ENCODE data around the gene C16orf82. TPM values are rescaled to one million over a fixed set of nuclear protein-coding genes. Genes with fewer than 3 reads are reported as not detected.
"Not testable (repeated sequence)": the region's sequence is repeated elsewhere in the genome, so short reads cannot be mapped to it uniquely, and the experiment has no call there.

The C16orf82 gene
- total RNA-seq, 1 donor from 2014 or later = not detected

DNA sequence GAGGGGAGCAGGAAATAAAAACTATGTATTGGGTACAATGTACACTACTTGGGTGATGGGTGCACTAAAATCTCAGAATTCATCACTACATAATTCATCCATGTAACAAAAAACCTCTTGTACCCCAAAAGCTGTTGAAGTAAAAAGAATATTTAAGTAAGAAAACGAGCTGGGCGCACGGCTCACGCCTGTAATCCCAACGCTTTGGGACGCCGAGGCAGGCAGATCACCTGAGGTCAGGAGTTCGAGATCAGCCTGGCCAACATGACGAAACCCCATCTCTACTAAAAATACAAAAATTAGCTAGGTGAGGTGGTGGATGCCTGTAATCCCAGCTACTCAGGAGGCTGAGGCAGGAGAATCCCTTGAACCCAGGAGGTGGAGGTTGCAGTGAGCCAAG, 19.3 kb downstream of the C16orf82 start:
- DNase-seq (ENCODE audit: low read depth, low spot score) = not testable (repeated sequence)

DNA sequence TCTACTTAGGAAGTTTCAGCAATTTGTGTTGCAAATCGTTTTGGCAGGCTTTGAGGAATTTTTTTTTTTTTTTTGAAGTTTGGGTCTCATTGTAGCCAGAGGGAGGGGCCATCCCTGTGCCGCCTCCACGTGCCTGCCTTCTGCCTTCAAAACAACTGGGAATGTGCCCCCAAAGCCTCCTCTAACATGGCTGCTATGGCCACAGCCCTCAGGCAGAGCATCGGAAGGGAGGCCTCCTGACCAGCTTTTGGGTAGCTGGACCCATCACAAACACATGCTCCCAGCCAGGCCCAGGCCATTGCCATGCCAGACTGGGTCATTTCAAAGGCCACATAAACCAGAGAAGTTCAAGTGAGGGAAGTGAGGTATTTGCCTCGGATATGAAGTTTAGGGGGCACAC, 21.5 kb downstream of the C16orf82 start:
- DNase-seq (ENCODE audit: low read depth, low spot score) = no peak

DNA sequence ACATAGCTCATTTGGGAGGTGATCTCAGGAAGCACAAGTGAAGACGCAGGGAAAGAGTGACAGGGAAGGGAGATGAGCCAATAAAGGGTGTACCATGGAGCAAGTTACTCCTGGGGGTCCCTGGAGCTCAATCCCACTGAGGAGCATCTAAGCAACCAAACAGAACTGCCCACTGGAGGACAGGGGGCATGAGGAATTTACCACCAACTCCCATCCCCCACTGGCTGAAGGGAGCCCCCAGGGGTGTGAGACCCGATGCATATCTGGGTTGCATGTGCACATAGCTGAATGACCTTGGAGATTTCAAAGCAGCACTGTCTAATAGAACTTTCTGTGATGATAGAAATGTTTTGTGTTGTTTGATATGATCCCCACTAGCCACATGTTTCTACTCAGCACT, 29.6 kb downstream of the C16orf82 start:
- DNase-seq (ENCODE audit: low read depth, low spot score) = no peak

DNA sequence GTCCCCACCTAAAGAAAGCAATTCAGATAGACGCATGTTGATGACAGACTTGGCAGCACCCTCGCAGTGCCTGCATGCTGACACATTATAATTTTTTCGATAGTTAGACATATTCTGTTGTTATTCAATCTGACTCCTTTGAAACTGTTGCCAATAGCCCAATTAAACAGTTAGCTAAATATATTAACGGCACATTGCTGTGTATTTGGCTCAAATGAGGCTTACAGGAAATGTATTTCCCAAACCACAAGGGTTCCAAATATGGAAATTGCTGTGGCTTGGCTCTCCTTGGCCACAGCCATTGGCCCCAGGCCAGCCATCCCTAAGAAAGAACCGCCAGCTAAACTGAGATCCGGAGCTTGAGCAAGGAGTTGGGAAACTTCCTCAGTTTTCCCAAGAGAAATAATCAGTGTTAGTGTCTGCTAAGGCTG, 31.1 kb downstream of the C16orf82 start:
- no peak for DNase-seq (ENCODE audit: low read depth, low spot score)

DNA sequence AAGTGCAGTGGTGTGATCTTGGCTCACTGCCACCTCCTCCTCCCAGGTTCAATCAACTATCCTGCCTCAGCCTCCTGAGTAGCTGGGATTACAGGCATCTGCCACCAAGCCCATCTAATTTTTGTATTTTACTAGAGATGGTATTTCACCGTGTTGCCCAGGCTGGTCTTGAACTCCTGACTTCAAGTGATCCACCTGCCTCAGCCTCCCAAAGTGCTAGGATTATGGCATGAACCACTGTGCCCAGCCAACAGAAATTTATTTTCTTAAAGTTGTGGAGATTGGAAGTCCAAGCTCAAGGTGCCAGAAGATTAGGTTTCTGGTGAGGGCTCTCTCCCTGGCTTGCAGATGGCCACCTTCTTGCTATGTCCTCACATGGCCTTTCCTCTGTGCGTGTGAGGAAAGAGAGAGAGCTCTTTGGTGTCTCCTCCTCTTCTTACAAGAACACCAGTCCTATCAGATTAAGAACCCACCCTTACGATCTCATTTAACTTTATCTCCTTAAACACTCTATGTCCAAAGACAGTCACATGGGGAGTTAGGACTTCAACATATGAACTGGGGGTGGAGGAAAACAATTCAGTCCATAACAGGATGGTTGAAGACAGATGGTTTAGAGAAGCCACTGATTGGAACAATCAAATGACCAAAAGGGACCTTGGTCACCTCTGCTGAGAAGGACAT, 31.8 kb downstream of the C16orf82 start:
- DNase-seq (ENCODE audit: low read depth, low spot score) = no peak

DNA sequence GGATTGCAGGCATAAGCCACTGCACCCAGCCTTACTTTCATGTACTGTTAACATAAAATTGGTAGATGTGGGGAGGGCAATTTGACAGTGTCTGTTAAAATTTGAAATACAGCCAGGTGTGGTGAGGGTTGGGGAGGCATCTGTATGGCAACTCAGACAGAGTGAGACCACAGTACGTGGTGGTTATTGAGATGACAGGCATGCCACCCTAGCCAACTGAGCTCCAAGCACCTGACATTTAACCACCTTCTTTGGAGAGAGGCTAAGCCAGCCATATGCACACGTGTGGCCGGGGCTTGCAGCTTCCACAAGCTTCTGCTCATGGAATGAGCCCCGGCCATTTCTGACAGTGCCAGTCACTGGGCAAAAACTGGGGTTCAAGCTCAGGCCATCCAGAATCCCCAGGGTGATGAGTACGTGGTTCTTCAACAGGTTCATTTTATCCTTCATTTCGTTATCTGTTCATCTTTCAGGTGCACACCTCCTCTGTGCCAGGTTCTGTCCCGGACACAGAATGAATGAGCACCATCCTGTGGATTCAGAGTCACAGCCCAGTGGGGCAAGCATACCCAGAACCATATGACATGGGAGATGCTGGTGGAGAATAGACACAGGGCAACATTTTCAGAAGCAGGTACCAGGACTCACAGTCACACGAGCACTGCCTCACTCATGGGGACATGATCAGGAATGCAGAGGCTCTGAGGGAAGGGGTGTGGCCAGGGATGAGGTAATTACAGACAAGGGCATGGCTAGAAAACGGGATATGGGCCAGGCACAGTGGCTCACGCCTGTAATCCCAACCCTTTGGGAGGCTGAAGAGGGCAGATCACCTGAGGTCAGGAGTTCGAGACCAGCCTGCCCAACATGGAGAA, 36.2 kb downstream of the C16orf82 start:
- no peak for DNase-seq (ENCODE audit: low read depth, low spot score)

DNA sequence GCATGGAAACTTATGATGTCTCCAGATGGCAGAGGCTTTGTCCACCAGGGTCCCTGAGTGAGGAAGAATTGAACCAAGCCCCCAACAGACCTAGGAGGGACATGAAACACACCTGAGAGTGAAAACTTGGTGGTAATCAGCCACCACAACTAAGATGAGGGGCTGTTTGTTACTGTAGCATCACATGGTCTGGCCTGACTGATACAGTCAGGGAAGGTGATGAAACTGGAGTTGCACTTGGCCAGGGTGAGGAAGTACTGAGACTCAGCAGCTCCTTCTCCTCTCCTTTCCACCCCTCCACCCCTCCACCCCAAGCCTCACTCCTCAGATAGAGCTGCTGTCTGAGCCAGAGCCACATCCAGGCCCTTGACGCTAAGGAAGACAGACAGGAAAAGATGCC, 37.2 kb downstream of the C16orf82 start:
- DNase-seq (ENCODE audit: low read depth, low spot score) = no peak

DNA sequence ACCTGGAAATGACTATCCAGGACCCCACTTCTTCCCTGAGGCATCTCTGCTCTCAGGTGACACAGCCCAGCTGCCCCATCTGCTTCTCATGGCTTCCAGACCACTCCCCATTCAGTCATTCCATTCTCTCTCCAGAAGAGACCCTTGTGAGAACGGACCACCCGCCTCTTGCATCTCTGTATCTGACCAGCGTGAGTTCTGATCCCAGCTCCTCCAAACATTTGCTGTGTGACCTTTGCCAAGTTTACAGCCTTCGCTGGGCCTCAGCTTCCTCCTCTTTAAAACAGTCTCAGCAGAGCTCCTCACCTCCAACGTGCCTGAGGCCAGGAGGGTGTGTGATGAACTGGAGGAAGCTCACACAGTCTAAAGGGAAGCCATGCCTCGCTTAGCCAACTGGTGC, 39.6 kb downstream of the C16orf82 start:
- no peak for DNase-seq (ENCODE audit: low read depth, low spot score)

DNA sequence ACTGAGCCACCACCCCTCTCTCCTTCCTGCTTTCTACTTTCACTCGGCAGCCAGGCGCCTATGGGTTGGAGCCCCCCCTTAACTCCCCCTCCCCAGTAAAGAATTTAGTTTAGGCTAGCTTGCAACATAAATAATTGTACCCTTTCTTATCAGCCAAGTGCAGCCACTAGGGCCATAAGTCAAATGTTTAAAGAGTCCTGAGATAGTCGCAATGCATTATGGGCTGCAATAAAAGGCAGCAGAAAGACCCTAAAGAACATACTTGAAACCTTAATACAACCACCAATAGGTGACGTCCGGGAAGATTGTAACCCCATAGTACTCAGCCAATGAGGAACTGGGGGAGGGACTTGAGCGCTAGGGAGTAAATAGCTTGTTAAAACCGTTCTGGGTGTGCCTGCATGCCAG, 40.5 kb downstream of the C16orf82 start:
- DNase-seq (ENCODE audit: low read depth, low spot score) = no peak

DNA sequence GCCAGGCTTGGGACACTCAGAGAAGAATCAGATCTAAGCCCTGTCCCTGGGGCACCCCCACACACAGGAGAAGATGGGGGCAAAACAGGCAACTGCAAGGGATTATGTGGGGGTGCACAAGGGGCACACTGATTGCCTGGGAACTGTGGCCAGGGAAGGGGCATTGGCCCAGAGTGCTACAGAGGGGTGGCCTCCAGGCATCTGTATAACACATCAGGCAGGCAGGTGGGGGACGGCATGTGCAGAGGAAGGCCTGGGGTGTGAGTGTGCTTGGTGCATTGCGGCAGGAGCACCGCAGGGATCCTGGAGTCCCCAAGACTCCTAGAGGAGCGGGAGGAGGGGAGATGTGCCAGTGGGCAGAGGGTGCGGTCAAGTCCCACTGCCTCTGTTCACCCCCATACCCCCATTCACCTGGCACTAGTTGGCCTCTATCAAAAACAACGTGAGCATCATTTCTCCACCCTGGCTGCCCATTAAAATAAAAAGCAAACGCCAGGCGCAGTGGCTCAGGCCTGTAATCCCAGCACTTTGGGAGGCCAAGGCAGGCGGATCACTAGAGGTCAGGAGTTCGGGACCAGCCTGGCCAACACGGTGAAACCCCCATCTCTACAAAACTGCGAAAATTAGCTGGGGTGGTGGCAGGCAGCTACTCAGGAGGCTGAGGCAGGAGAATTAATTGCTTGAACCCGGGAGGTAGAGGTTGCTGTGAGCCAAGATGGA, 41.5 kb downstream of the C16orf82 start:
- no peak for DNase-seq (ENCODE audit: low read depth, low spot score)

DNA sequence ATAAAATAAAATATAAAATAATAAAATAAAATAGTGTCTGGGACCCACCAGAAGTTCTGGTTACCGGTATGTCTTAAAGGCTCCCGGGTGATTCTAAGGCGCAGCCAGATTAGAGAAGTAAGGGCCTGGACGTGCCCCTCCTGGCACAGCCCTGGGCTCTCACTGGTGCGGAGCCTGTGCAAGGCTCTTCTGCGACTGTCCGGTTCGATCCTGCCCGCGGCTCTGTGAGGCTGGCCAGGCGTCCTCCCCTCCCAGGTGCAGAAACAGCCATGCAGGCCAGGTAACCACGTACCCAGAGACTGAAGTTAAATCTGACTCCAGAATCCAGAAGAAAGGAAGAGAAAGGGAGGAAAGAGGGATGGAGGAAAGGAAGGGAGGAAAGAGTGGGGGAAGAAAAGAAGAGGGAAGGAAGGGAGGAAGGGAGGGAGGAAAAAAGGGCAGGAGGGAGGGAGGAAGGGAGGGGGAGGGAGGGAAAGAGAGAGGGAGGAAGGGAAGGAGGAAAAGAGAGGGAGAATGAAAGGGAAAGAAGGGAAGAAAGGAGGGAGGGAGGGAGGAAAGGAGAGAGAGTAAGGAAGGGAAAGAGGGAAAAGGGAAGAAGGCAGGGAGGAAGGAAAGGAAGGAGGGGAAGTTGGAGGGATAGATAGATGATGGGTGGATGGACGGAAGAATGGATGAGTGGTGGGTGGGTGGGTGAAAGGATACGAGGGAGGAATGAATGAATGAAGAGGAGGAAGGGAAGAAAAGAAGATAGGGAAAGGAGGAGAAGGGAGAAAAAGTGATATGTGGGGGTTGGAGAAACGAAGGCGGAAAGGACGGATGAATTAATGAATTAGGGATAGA, 42.3 kb downstream of the C16orf82 start:
- no peak for DNase-seq (ENCODE audit: low read depth, low spot score)

DNA sequence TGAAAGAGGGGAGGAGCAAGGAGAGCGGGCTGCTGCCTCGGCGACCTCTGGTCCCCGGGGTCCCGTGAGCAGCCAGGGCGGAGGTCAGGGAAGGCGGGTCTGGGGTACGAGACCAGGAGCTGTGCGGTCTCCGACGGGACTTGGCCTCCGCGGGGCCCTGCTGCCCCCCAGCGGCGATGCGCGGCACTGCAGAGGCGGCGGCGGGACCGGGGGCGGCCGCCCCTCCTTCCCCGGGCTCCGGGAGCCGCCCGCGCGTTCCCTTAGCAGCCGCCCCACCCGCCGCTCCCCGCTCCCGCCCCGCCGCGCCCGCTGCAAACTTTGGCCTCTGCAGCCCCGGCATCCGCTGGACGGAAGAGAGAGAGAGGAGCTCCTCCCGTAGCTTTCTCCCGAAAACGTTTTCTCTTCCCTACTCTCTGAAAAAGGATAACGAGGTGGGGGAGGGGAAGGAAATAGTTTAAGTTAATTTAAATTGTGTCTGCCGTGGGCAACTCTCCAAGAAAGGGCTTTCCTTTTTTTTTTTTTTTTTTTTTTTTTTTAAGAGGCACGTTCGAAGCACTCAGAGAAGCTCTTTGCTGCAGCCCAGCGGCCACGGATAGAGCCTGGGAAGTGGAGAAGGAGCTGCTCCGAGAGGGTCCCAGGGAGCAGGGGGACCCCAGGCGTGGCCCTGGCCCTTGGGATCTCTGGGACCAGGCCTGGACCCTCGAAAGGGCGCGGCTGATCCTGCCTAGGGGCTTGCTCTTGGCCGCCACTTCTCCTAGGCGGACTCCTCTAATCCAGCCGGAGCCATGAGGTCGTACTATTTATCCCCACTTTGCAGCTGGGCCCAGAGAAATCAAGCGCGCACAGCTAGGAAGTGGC, 43.2 kb downstream of the C16orf82 start:
- no peak for DNase-seq (ENCODE audit: low read depth, low spot score)

DNA sequence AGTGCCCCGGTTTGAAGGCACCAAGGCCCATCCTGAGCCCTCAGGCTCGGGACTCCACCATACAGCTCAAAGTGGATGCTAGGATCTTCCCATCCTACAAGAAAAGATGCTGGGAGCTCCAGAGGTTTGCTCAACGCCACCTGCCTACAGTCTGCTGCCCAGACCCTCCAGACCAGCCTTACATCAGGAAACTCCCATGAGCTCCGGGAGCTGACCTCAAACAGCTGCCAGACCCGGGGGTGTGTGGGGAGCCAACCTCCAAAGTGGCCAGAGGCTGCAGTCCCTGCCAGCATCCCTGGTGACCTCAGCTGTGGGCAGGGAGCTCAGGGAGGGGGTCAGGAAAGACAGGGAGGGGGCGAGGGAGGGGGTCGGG, 43.8 kb downstream of the C16orf82 start:
- DNase-seq (ENCODE audit: low read depth, low spot score) = no peak

DNA sequence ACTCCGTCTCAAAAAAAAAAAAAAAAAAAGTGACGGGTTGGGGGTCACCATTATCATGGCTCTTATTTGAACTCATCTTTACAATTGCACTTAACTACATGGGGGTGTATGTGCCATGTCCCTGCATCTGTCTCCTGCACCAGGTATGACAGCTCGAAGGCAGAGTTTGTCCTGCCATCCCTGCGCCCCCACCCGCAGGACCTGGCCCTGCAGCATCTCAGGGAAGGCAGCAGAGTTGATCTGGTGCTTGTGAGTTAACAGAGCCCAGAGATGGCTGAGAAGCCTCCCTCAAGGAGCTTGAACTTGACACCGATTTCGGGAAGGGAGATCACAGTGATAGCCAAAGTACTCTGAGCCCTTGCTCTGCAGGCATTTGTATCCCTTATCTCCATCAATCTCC, 44.8 kb downstream of the C16orf82 start:
- no peak for DNase-seq (ENCODE audit: low read depth, low spot score)

DNA sequence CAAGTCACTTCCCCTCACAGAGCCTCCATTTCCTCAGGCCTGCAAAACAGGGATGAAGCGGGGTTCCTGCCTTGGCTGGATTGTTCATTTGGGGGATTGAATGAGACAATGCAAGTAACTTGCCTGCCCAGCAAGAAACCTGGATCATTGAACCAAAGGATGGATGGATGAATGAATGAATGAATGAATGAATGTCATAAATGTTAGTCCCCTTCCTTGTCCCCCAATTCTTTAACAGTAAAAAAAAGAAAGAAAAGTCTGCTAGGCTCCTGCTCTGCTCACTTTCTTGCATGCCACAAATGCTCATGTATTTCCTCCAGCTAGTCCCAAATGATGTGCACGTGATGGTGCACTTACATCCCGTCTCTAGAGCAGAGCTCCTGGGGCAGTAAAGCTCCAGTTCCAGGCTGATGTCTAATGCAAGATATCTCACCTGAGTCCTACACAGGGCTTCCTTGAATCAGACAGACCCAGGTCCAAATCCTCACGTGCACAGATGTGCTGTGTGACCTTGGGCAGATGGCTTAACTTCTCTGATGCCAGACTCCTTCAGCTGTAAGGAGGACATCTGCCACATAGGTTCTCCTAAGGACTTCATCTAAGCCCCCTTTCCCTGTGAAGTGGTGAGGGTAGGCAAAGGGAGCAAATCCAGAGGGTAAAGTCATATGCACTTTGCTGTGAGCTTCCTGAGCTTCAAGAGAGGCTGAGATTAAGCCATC, 45.5 kb downstream of the C16orf82 start:
- DNase-seq (ENCODE audit: low read depth, low spot score) = no peak

DNA sequence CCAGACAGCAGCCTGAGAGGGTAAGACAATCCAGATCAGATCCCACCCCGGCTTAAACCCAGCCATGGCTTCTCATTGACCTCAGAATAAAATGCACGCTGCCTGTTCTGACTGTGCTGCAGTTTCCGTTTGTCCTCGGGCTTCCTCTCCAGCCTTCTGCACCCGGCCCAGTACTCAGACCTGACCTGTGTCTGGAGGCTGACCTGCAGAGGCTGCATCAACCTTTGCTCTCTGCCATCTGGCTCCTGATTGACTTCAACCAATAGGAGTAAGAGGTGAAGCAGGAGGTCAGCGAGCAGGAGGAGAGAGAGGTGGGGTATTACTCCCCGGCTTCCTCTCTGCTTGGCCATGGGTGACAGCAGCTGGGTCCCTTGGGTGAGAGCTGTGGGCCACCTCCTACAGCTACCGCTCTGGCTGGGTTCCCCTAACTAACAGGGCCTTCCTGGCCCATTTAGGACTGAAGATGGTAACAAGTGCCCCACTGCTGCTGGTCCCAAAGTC, 46.7 kb downstream of the C16orf82 start:
- no peak for DNase-seq (ENCODE audit: low read depth, low spot score)

DNA sequence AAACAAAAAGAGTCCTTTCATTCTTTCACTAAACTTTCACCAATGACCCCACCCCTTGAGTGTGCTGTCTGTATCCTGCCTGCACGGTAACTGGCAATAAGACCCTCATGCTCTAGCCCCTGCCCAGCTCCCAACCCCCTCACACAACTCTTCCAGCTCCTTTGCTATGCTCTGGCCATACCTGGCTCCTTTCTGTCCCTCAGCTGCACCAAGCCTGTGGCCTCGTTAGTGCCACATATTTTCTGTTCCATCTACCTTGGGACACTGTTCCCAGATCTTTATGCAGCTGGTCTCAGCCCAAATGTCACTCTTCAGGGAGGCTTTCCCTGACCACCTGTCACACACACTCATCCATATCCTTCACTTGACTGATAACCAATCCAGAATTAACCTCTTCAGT, 47.3 kb downstream of the C16orf82 start:
- DNase-seq (ENCODE audit: low read depth, low spot score) = no peak

DNA sequence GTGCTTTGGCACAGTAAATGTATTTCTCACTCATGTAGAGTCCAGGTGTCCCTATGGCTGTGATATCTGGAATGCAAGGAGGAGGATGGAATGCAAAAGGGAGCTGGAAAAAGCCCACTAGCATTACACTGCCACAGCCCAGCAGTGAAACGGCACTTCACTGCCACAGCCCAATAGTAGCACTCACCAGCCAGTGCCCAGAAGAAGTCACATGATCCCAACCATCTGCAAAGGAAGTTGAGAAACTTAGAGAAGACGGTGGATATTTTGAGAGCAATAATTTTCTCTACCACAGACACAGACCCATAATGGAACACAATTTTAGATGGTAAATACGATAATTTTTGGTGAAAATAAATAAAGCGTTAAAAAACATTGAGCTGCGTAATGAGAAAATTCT, 51.8 kb downstream of the C16orf82 start:
- DNase-seq (ENCODE audit: low read depth, low spot score) = no peak

Data from pulmonary artery endothelial cell (primary cell).